Breast epithelium (tissue), 4 donors: Measurements from ENCODE around the gene RAB11FIP5. TPM values are rescaled to one million over a fixed set of nuclear protein-coding genes. Genes with fewer than 3 reads are reported as not detected.

Experiments
- DNase-seq, 2 donors: peaks; one replicate each; pipeline ENCODE4 v3.0.0-alpha.2; 2019; ENCODE audit warnings: low spot score in 2 of 2
- H3K27ac ChIP-seq, 2 donors: fragments of 200-600 bp; sonication (generic) in 1 of 2; one replicate each; pipeline ENCODE4 v1.5.1; 2016 to 2019; ENCODE audit warnings: mild to moderate bottlenecking in 1 of 2
- H3K27me3 ChIP-seq, 2 donors: fragments of 200-600 bp; sonication (generic) in 1 of 2; one replicate each; pipeline versions ENCODE4 v1.5.1 to v1.6.0; 2017 to 2019; ENCODE audit warnings: control low read depth in 1 of 2, mild to moderate bottlenecking in 1 of 2
- H3K36me3 ChIP-seq: fragments of 200-600 bp; one replicate; pipeline ENCODE4 v1.5.1; 2019
- H3K4me1 ChIP-seq, 2 donors: fragments of 200-600 bp; sonication (generic); one replicate each; pipeline ENCODE4 v1.5.1; 2016 to 2019; ENCODE audit warnings: control low read depth in 1 of 2
- H3K4me3 ChIP-seq, 3 donors: fragments of 200-600 bp; sonication (generic); 1 replicate in 2 of 3; 2 replicates in 1 of 3; pipeline ENCODE4 v1.5.1; 2016 to 2019; ENCODE audit warnings: mild to moderate bottlenecking in 3 of 3, moderate library complexity in 2 of 3
- H3K9me3 ChIP-seq, 2 donors: fragments of 200-600 bp; sonication (generic) in 1 of 2; one replicate each; pipeline ENCODE4 v1.5.1; 2016 to 2019; ENCODE audit warnings: control low read depth in 1 of 2
- POLR2A ChIP-seq: fragments of 450-650 bp; IDR thresholded peaks from one replicate; pipeline ENCODE4 v1.6.1; 2016; ENCODE audit warnings: antibody characterized with exemption, mild to moderate bottlenecking, moderate library complexity
- POLR2AphosphoS5 ChIP-seq, 3 donors: sonication (generic); formaldehyde crosslinking; IDR thresholded peaks; one replicate each; pipeline ENCODE4 v1.6.1; 2017; ENCODE audit warnings: antibody characterized with exemption in 3 of 3
- intact Hi-C: fragments of 100-400 bp; cut with DNase I; formaldehyde crosslinking; loops from one replicate; pipeline ENCODE4 v1.15.1; 2023; ENCODE audit warnings: low total_unique reads
- total RNA-seq, 3 donors: library from RNA; depleted of rRNA; stranded (reverse); fragments of >200 nt; gene quantifications; one replicate each; pipeline ENCODE4 v1.1.0, GENCODE V29; 2016
- TF ChIP-seq, protein P1 (sequence below), 3 donors: fragments of 450-650 bp; IDR thresholded peaks; one replicate each; pipeline ENCODE4 v1.5.1; 2016 to 2017; ENCODE audit warnings: antibody characterized with exemption in 3 of 3, mild to moderate bottlenecking in 3 of 3, moderate library complexity in 3 of 3

The RAB11FIP5 gene
- total RNA-seq, 3 donors from 2014 or later: 20.6 to 27.4 (median 26.5) TPM

DNA sequence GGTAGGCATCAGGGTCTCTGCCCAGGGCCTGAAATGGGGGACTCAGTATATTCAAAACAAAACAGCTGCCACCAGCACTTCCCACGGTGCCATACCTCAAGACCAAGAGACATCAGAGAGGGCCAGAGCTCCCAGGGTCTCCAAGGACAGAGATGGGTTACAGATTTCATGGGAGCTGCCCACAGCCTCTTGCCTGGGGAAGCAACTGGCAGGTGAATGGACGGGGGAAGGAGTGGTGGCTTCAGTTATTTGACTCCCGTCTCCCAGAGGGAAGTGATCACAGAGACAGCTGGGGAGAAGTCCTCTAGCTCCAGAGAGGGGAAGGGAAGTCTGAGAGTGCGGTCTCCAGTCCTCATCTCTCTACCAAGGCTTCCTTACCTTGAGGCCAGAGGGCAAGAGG lies 25.4 kb downstream of the RAB11FIP5 start:
- H3K4me3 ChIP-seq: no peak overlapping the region
- intact Hi-C loops: loop anchor here (10.0 kb wide), 1 partner anchor 87 kb away; no protein-coding TSS in a partner anchor
- H3K36me3 ChIP-seq: no peaks in the 10 kb centered on the region
- TF ChIP-seq, protein P1, sequence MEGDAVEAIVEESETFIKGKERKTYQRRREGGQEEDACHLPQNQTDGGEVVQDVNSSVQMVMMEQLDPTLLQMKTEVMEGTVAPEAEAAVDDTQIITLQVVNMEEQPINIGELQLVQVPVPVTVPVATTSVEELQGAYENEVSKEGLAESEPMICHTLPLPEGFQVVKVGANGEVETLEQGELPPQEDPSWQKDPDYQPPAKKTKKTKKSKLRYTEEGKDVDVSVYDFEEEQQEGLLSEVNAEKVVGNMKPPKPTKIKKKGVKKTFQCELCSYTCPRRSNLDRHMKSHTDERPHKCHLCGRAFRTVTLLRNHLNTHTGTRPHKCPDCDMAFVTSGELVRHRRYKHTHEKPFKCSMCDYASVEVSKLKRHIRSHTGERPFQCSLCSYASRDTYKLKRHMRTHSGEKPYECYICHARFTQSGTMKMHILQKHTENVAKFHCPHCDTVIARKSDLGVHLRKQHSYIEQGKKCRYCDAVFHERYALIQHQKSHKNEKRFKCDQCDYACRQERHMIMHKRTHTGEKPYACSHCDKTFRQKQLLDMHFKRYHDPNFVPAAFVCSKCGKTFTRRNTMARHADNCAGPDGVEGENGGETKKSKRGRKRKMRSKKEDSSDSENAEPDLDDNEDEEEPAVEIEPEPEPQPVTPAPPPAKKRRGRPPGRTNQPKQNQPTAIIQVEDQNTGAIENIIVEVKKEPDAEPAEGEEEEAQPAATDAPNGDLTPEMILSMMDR (IDR thresholded peaks at IDR 0.05): no peak
- TF ChIP-seq POLR2AphosphoS5 (IDR thresholded peaks at IDR 0.05) (no peak), POLR2A (no peak)
- no peaks in the 10 kb centered on the region for H3K4me1 ChIP-seq
- no peaks in the 10 kb centered on the region for H3K9me3 ChIP-seq
- no peaks in the 10 kb centered on the region for H3K27me3 ChIP-seq
- no peak overlapping the region for H3K27ac ChIP-seq
- DNase-seq: no peak

DNA sequence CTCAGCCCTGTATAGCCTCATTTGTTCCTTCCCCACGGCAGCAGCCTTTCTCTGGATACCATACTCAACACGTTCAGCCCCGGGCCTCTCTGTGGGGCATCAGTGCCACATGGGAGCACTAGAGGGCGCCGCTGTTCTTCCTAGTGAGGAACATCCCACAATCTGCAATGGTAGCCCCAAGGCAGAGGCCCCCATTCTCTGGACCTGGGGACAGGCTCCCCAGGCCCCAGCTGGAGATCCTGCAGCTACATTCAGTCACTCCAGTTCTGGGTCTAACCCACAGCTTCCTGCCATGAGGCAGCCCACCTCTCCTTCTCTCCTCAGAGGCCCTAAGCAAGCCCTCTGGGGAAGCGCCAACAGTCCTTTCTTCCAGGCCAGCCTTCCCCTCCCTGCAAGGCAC lies 27.1 kb downstream of the RAB11FIP5 start:
- Histone ChIP-seq H3K4me3 (no peak overlapping the region), H3K4me1 (no peaks in the 10 kb centered on the region), H3K36me3 (no peaks in the 10 kb centered on the region), H3K27me3 (no peaks in the 10 kb centered on the region), H3K27ac (no peak overlapping the region), H3K9me3 (no peaks in the 10 kb centered on the region)
- DNase-seq: peak in 1 of 2 donors; percentile 60
- TF ChIP-seq, protein P1 (IDR thresholded peaks at IDR 0.05): peak; percentile 30 to 73 (median 67)
- TF ChIP-seq POLR2A: no peak
- intact Hi-C loops: loop anchor here (10.0 kb wide), 1 partner anchor 89 kb away; no protein-coding TSS in a partner anchor

DNA sequence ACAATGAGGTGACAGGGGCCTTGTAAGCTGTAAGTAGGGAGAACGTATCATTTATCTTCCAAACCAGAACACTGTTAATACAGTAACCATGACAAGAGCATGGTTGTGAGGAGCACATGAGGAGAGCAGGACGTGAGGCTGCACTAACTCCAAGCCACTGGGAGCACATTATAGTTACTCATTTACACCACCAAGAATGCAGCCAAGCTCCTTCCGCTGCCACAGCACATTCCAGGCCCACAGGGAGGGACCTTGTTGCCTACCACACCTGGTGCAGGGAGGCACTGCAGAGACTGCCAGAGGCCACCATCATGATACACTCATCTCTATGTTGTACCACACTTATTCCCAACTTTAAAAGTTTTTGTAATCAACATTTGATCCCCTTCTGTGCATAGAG lies 27.8 kb downstream of the RAB11FIP5 start:
- no peak for DNase-seq
- no peak overlapping the region for H3K27ac ChIP-seq
- intact Hi-C loops: loop anchor here (10.0 kb wide), 1 partner anchor 90 kb away; no protein-coding TSS in a partner anchor
- no peaks in the 10 kb centered on the region for H3K4me1 ChIP-seq
- H3K9me3 ChIP-seq: no peaks in the 10 kb centered on the region
- H3K4me3 ChIP-seq: no peak overlapping the region
- H3K36me3 ChIP-seq: no peaks in the 10 kb centered on the region
- no peak for TF ChIP-seq POLR2A
- no peaks in the 10 kb centered on the region for H3K27me3 ChIP-seq

DNA sequence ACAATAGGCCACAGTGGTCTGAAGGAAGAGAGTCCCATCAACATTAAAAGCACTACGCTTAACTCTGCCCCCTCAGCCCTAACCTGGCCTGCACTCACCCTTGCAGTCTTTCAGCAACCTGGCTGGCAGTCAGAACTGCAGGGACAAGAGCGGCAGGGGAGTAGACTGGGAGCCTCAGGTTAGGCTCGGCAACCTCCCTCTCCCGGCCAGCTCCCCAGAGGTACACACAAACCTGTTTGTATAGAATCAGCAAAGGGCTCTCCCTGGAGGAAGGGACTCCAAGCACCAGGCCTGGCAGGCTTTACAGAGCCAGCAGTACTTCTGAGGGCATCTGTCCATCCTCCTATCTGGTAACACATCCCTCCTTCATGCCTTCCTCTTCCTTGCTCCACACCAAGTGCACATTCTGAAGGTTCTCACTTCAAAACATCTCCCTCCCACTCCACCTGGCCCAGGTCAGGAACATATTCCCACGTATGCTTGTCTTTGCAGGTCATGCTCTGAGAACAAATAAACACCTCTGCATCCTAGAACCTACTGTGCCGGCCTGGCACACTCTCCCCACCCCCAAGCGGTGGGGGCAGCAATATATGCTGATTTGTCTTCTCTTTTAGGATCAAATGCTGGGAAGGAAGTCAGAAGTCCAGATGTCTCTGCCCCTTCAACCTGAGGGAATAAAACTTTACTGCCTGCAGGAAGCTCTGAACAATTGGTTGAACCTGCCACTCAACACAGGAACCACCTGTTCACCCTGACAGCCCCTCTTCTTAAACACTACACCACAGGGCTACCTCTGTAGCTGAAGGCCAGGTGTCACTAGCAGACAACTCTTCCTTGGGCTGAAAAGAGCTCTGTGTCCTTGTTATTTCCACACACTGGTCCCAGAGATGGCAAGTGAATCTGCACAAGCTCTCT lies 28.6 kb downstream of the RAB11FIP5 start:
- no peaks in the 10 kb centered on the region for H3K9me3 ChIP-seq
- no peaks in the 10 kb centered on the region for H3K27me3 ChIP-seq
- TF ChIP-seq POLR2AphosphoS5 (IDR thresholded peaks at IDR 0.05): no peak
- TF ChIP-seq, protein P1 (IDR thresholded peaks at IDR 0.05): no peak
- TF ChIP-seq POLR2A: no peak
- H3K36me3 ChIP-seq: no peaks in the 10 kb centered on the region
- no peak for DNase-seq
- H3K4me3 ChIP-seq: no peak overlapping the region
- no peak overlapping the region for H3K27ac ChIP-seq
- intact Hi-C loops: loop anchor here (10.0 kb wide), 1 partner anchor 91 kb away; no protein-coding TSS in a partner anchor
- H3K4me1 ChIP-seq: no peaks in the 10 kb centered on the region

DNA sequence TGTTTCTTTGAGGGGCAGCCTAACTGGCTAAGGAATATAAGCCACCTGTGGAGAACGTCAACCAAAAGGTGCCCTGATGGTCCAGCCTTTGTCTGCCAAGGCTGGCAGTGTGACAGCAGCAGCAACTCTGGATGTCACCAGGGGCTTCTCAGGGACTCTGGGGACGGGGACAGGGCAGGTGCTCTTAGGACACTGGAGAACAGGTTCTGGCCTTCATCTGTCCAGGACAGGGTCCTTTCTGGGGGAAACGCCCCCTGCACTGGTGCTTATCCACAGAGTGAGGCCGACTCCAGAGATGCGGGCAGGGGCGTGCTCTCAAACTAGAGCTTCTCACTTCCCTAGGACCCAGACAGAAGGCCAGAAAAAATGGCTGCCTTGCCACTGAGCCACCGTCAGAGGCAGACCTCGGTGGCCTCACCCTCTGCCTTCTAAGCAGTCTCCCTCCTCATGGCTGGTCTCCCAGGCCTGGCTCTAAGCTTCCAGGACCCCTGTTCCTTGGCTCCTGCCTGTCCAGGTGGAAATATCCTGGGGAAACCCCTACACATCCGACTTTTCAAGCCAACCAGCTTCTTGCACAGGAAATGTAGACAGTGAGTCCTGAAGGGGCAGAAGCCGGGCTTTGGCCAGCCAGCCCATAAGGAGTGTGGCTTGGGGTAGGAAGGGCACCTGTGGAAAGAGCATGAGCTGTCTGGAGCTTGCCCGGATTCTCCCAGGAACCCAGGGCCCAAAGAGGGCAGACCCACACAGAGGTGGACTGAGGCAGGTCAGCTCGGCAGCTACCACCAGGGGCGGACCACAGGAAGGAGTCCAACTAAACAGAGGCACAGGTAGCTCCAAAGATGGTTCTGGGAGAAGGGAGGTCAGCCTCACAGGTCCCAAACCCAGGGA lies 30.0 kb downstream of the RAB11FIP5 start:
- intact Hi-C loops: loop anchor here (10.0 kb wide), 1 partner anchor 92 kb away; no protein-coding TSS in a partner anchor
- DNase-seq: no peak

More for the DNA sequence above, 30.0 kb downstream of the RAB11FIP5 start:
- Histone ChIP-seq H3K27me3 (no peaks in the 10 kb centered on the region), H3K4me3 (no peak overlapping the region), H3K27ac (no peak overlapping the region), H3K36me3 (no peaks in the 10 kb centered on the region), H3K9me3 (no peaks in the 10 kb centered on the region), H3K4me1 (no peaks in the 10 kb centered on the region)
- TF ChIP-seq POLR2A (no peak), POLR2AphosphoS5 (IDR thresholded peaks at IDR 0.05) (no peak)
- TF ChIP-seq, protein P1 (IDR thresholded peaks at IDR 0.05): no peak
